Fibroblast of the conjunctiva (primary cell): ENCODE measurements around the gene CD81.

Experiments
- DNase-seq: peaks from one replicate; pipeline ENCODE4 v3.0.0-alpha.2; 2010; ENCODE audit warnings: low read depth

CD81 gene

GRCh38 chr11:2439820-2440219 lies 62.7 kb downstream of the CD81 start:
- no peak for DNase-seq

- DNase-seq: no peak
These were observed 63.5 kb downstream of the CD81 start for GRCh38 chr11:2440646-2441045.

GRCh38 chr11:2441171-2441570 lies 64.1 kb downstream of the CD81 start:
- no peak for DNase-seq

GRCh38 chr11:2442589-2442988 lies 65.5 kb downstream of the CD81 start:
- no peak for DNase-seq

GRCh38 chr11:2443406-2443805 lies 66.3 kb downstream of the CD81 start:
- no peak for DNase-seq

GRCh38 chr11:2443881-2444820 lies 67.0 kb downstream of the CD81 start, which contains the start of gene TRPM5:
TSS of gene TRPM5 (minus strand) at chr11:2444514. CDS start at chr11:2423036, 21,478 bp downstream.
- DNase-seq: no peak

GRCh38 chr11:2444821-2445745 lies 68.0 kb downstream of the CD81 start, which contains the start of gene KCNQ1:
TSS of gene KCNQ1 (plus strand) at chr11:2445008. CDS start at chr11:2445099, 91 bp downstream.
- no peak for DNase-seq

GRCh38 chr11:2445746-2446551 lies 68.8 kb downstream of the CD81 start:
- no peak for DNase-seq

GRCh38 chr11:2446590-2447252 lies 69.6 kb downstream of the CD81 start:
- no peak for DNase-seq
